Small intestine (tissue), 7 donors: ENCODE results near the gene PDE4D. TPM values are rescaled to one million over a fixed set of nuclear protein-coding genes. Genes with fewer than 3 reads are reported as not detected.
"Not testable (repeated sequence)": the region's sequence is repeated elsewhere in the genome, so short reads cannot be mapped to it uniquely, and the experiment has no call there.

Experiments
- DNase-seq, 2 donors: peaks; one replicate each; pipeline versions ENCODE4 v3.0.0 to v3.0.0-alpha.2; 2013
- FAIRE-seq: peaks from 2 replicates; lab custom pipeline; 2012; peaks lifted over from hg19 to GRCh38; lab: Jason Lieb, UNC
- H3K27ac ChIP-seq, 3 donors: one replicate each; pipeline ENCODE4 v1.5.1; 2013; ENCODE audit warnings: low read length in 2 of 3, mild to moderate bottlenecking in 2 of 3, control low read depth in 1 of 3, inconsistent platforms in 1 of 3, low read depth in 1 of 3, moderate library complexity in 1 of 3
- H3K27me3 ChIP-seq, 3 donors: one replicate each; pipeline ENCODE4 v1.6.1; 2013; ENCODE audit warnings: low read length in 3 of 3, inconsistent platforms in 1 of 3; ENCODE audit not compliant: control insufficient read depth in 3 of 3, insufficient read depth in 3 of 3
- H3K36me3 ChIP-seq, 3 donors: one replicate each; pipeline ENCODE4 v1.6.1; 2013; ENCODE audit warnings: low read length in 3 of 3, inconsistent platforms in 1 of 3, low read depth in 1 of 3, mild to moderate bottlenecking in 1 of 3, moderate library complexity in 1 of 3; ENCODE audit not compliant: control insufficient read depth in 3 of 3, insufficient read depth in 2 of 3
- H3K4me1 ChIP-seq, 3 donors: one replicate each; pipeline ENCODE4 v1.6.1; 2013; ENCODE audit warnings: low read length in 2 of 3, inconsistent platforms in 1 of 3, low read depth in 1 of 3, mild to moderate bottlenecking in 1 of 3, moderate library complexity in 1 of 3; ENCODE audit not compliant: control insufficient read depth in 3 of 3, insufficient read depth in 2 of 3
- H3K4me3 ChIP-seq, 3 donors: one replicate each; pipeline ENCODE4 v1.5.1; 2013; ENCODE audit warnings: low read length in 3 of 3, control low read depth in 1 of 3, inconsistent platforms in 1 of 3, low read depth in 1 of 3, mild to moderate bottlenecking in 1 of 3, moderate library complexity in 1 of 3
- H3K9me3 ChIP-seq, 2 donors: one replicate each; pipeline ENCODE4 v1.6.1; 2013; ENCODE audit warnings: low read depth in 1 of 2, low read length in 1 of 2; ENCODE audit not compliant: control insufficient read depth in 2 of 2, insufficient read depth in 1 of 2
- WGBS, 3 donors: extraction: QIAGEN DNeasy Blood & Tissue Kit; methylation state at CpG; one replicate each; pipeline ENCODE4 v1.1.7; 2013; 5-methylcytosine and 5-hydroxymethylcytosine counted together
- polyA plus RNA-seq, 4 donors: library from polyadenylated mRNA; stranded (reverse) in 3 of 4; unstranded in 1 of 4; fragments of 200-250 nt in 3 of 4; fragments of 120-200 nt in 1 of 4; gene quantifications; one replicate each; pipeline versions ENCODE4 v1.2.1 to v1.2.3, GENCODE V29; 2013
- donor health status: healthy with polysubstance abuse.
- donor health status: control.
- donor health status: control.
- donor health status: Bipolar disorder and iron deficiency.
- donor health status: healthy.

PDE4D gene
- polyA plus RNA-seq, 4 donors = 2.9 to 16.2 (median 5.3) TPM

GRCh38 chr5:59683311-59683710 is 210.2 kb downstream of the PDE4D start:
- WGBS, 3 donors = 84 to 93% (median 91%) methylated on average over 4 of the region's 4 CpGs
- no peak overlapping the region for H3K27ac ChIP-seq

GRCh38 chr5:59682542-59682941 is 211.0 kb downstream of the PDE4D start:
- FAIRE-seq (no peak), DNase-seq (no peak)
- WGBS, 3 donors = 67 to 88% (median 73%) methylated on average over 1 of the region's 1 CpG
- H3K9me3 ChIP-seq = no peaks in the 10 kb centered on the region
- H3K27ac ChIP-seq = no peak overlapping the region
- H3K27me3 ChIP-seq = no peaks in the 10 kb centered on the region
- no peaks in the 10 kb centered on the region for H3K36me3 ChIP-seq
- H3K4me1 ChIP-seq = peaks cover 0 to 4% (median 0%) of the 10 kb centered on the region in 3 donors
- no peak overlapping the region for H3K4me3 ChIP-seq

More at GRCh38 chr5:59683311-59683710, 210.2 kb downstream of the PDE4D start:
- no peaks in the 10 kb centered on the region for H3K9me3 ChIP-seq
- H3K4me3 ChIP-seq = no peak overlapping the region
- no peak for DNase-seq
- H3K36me3 ChIP-seq = no peaks in the 10 kb centered on the region
- FAIRE-seq = no peak
- H3K27me3 ChIP-seq = no peaks in the 10 kb centered on the region
- peaks cover 0 to 4% (median 0%) of the 10 kb centered on the region in 3 donors for H3K4me1 ChIP-seq

GRCh38 chr5:59678943-59679342 is 214.6 kb downstream of the PDE4D start:
- peak; percentile 71 for FAIRE-seq
- no peaks in the 10 kb centered on the region for H3K27me3 ChIP-seq
- H3K27ac ChIP-seq = peak overlapping the region in 1 of 3 donors; percentile 32
- H3K9me3 ChIP-seq = no peaks in the 10 kb centered on the region
- WGBS, 3 donors = 11 to 37% (median 27%) methylated on average over 2 of the region's 2 CpGs
- H3K4me3 ChIP-seq = no peak overlapping the region
- DNase-seq = peak; percentile 32 to 54
- H3K36me3 ChIP-seq = no peaks in the 10 kb centered on the region
- peaks cover 0 to 4% (median 0%) of the 10 kb centered on the region in 3 donors for H3K4me1 ChIP-seq

- no peak for DNase-seq
These were observed 218.8 kb downstream of the PDE4D start for GRCh38 chr5:59674763-59675162.

GRCh38 chr5:59673438-59674058 is 220.0 kb downstream of the PDE4D start:
- FAIRE-seq = peak; percentile 79
- Histone ChIP-seq H3K36me3 (no peaks in the 10 kb centered on the region), H3K27ac (no peak overlapping the region), H3K27me3 (no peaks in the 10 kb centered on the region), H3K4me1 (peaks cover 0 to 3% (median 0%) of the 10 kb centered on the region in 3 donors), H3K9me3 (no peaks in the 10 kb centered on the region), H3K4me3 (no peak overlapping the region)
- DNase-seq = peak; percentile 55 to 67
- WGBS, 3 donors = 24 to 26% (median 25%) methylated on average over 4 of the region's 4 CpGs

More at GRCh38 chr5:59674763-59675162, 218.8 kb downstream of the PDE4D start:
- no peak overlapping the region for H3K27ac ChIP-seq
- H3K27me3 ChIP-seq = no peaks in the 10 kb centered on the region
- 87 to 89% (median 88%) methylated on average over 2 of the region's 2 CpGs for WGBS, 3 donors
- no peak for FAIRE-seq
- no peaks in the 10 kb centered on the region for H3K9me3 ChIP-seq
- H3K4me3 ChIP-seq = no peak overlapping the region
- H3K4me1 ChIP-seq = peaks cover 0 to 4% (median 0%) of the 10 kb centered on the region in 3 donors
- H3K36me3 ChIP-seq = no peaks in the 10 kb centered on the region

GRCh38 chr5:59666440-59667068 is 227.0 kb downstream of the PDE4D start:
- no peak overlapping the region for H3K4me3 ChIP-seq
- H3K36me3 ChIP-seq = no peaks in the 10 kb centered on the region
- DNase-seq (peak; percentile 28 to 50), FAIRE-seq (no peak)
- 70 to 78% (median 77%) methylated on average over 4 of the region's 4 CpGs for WGBS, 3 donors
- peaks cover 2 to 9% (median 6%) of the 10 kb centered on the region in 3 donors for H3K4me1 ChIP-seq
- H3K9me3 ChIP-seq = no peaks in the 10 kb centered on the region
- H3K27ac ChIP-seq = no peak overlapping the region
- H3K27me3 ChIP-seq = no peaks in the 10 kb centered on the region

GRCh38 chr5:59665832-59666203 is 227.7 kb downstream of the PDE4D start:
- not testable (repeated sequence) for FAIRE-seq, H3K9me3 ChIP-seq
- WGBS, 3 donors = 90 to 93% (median 92%) methylated on average over 7 of the region's 7 CpGs

GRCh38 chr5:59665086-59665831 is 228.3 kb downstream of the PDE4D start:
- FAIRE-seq = no peak
- Histone ChIP-seq H3K27me3 (no peaks in the 10 kb centered on the region), H3K9me3 (no peaks in the 10 kb centered on the region)

More at GRCh38 chr5:59665832-59666203, 227.7 kb downstream of the PDE4D start:
- not testable (repeated sequence) for H3K27me3 ChIP-seq, H3K36me3 ChIP-seq, DNase-seq, H3K27ac ChIP-seq, H3K4me3 ChIP-seq
- H3K4me1 ChIP-seq = peaks cover 2 to 10% (median 9%) of the 10 kb centered on the region in 3 donors

More at GRCh38 chr5:59665086-59665831, 228.3 kb downstream of the PDE4D start:
- H3K27ac ChIP-seq = no peak overlapping the region
- H3K36me3 ChIP-seq = no peaks in the 10 kb centered on the region
- peaks cover 2 to 10% (median 9%) of the 10 kb centered on the region in 3 donors for H3K4me1 ChIP-seq
- no peak overlapping the region for H3K4me3 ChIP-seq
- DNase-seq = peak in 1 of 2 donors; percentile 49
